Fibroblast of lung (primary cell): ENCODE measurements around the gene ZNF750. TPM values are rescaled to one million over a fixed set of nuclear protein-coding genes. Genes with fewer than 3 reads are reported as not detected.

Experiments used
- DNase-seq, 2 donors: peaks; one replicate each; pipeline versions ENCODE4 v3.0.0 to v3.0.0-alpha.2; 2010; ENCODE audit warnings: low read depth in 2 of 2
- H2AFZ ChIP-seq: 2 replicates; pipeline ENCODE4 v1.5.1; 2012; ENCODE audit warnings: low read length, control low read depth, inconsistent platforms
- H3K27ac ChIP-seq: 2 replicates; pipeline ENCODE4 v1.5.1; 2011; ENCODE audit warnings: low read length, control low read depth; ENCODE audit not compliant: insufficient read depth
- H3K27me3 ChIP-seq: 2 replicates; pipeline ENCODE4 v1.5.1; 2011; ENCODE audit warnings: mild to moderate bottlenecking, low read length; ENCODE audit not compliant: control insufficient read depth, insufficient read depth
- H3K36me3 ChIP-seq: 2 replicates; pipeline ENCODE4 v1.5.1; 2011; ENCODE audit warnings: low read length; ENCODE audit not compliant: control insufficient read depth, insufficient read depth
- H3K4me1 ChIP-seq: 2 replicates; pipeline ENCODE4 v1.5.1; 2011; ENCODE audit warnings: low read length; ENCODE audit not compliant: control insufficient read depth, insufficient read depth; ENCODE audit errors: extremely low read depth
- H3K4me2 ChIP-seq: 2 replicates; pipeline ENCODE4 v1.5.1; 2011; ENCODE audit warnings: low read length, control low read depth; ENCODE audit not compliant: insufficient read depth; ENCODE audit errors: extremely low read depth
- H3K4me3 ChIP-seq, 4 experiments: fragments of 200-600 bp in 1 of 4; sonication (generic) in 1 of 4; replicated peaks in 1 of 4; 2 replicates each; pipeline ENCODE4 v1.5.1; 2011 to 2016; ENCODE audit warnings: low read length in 4 of 4, low read depth in 3 of 4, mild to moderate bottlenecking in 3 of 4, control low read depth in 2 of 4, inconsistent platforms in 1 of 4, mixed read lengths in 1 of 4; ENCODE audit not compliant: insufficient read depth in 1 of 4; ENCODE audit errors: control extremely low read depth in 1 of 4
- H3K79me2 ChIP-seq: 2 replicates; pipeline ENCODE4 v1.5.1; 2012; ENCODE audit warnings: mild to moderate bottlenecking, low read length, inconsistent platforms; ENCODE audit not compliant: control insufficient read depth, insufficient read depth
- H3K9ac ChIP-seq: 2 replicates; pipeline ENCODE4 v1.5.1; 2011; ENCODE audit warnings: mild to moderate bottlenecking, low read length, control low read depth; ENCODE audit not compliant: insufficient read depth
- H3K9me3 ChIP-seq: 2 replicates; pipeline ENCODE4 v1.5.1; 2012; ENCODE audit warnings: low read depth, low read length; ENCODE audit not compliant: control insufficient read depth, insufficient read depth
- H4K20me1 ChIP-seq: 2 replicates; pipeline ENCODE4 v1.5.1; 2011; ENCODE audit warnings: low read length; ENCODE audit not compliant: control insufficient read depth, insufficient read depth; ENCODE audit errors: extremely low read depth
- CTCF ChIP-seq, 2 donors: IDR thresholded peaks in 1 of 2; conservative IDR thresholded peaks in 1 of 2; 1 replicate in 1 of 2; 2 replicates in 1 of 2; pipeline ENCODE4 v1.5.1; 2011 to 2012; ENCODE audit warnings: low read length in 2 of 2, control low read depth in 1 of 2, inconsistent platforms in 1 of 2, low read depth in 1 of 2, mild to moderate bottlenecking in 1 of 2
- EZH2 ChIP-seq: IDR thresholded peaks from 2 replicates; pipeline ENCODE4 v1.5.1; 2012; ENCODE audit warnings: low read length, control low read depth, mild to moderate bottlenecking; ENCODE audit errors: missing control alignments
- polyA plus RNA-seq, 2 donors: library from polyadenylated mRNA; depleted of rRNA in 1 of 2; stranded (reverse) in 1 of 2; unstranded in 1 of 2; fragments of >200 nt; gene quantifications; 2 replicates each; pipeline ENCODE4 v1.2.1, GENCODE V29; 2011 to 2012; ENCODE audit warnings: missing spikeins in 1 of 2
- total RNA-seq: library from RNA; depleted of rRNA; stranded (reverse); fragments of >200 nt; gene quantifications from 2 replicates; pipeline ENCODE4 v1.2.1, GENCODE V29; 2014

The ZNF750 gene
- total and polyA plus RNA-seq, 2 donors (not counting 1 experiment from before 2014, with no cell fraction given) = not detected

GRCh38 chr17:82858376-82859126, 18.7 kb upstream of the ZNF750 start:
- no peaks in the 10 kb centered on the region for H4K20me1 ChIP-seq
- peaks cover 7% of the 10 kb centered on the region for H3K4me1 ChIP-seq
- H3K9ac ChIP-seq = no peak overlapping the region
- no peaks in the 10 kb centered on the region for H3K9me3 ChIP-seq
- TF ChIP-seq EZH2 = no peak
- no peak for TF ChIP-seq CTCF (conservative IDR thresholded peaks at IDR 0.05 in 1 of 2, IDR thresholded peaks at IDR 0.05 in 1 of 2; ENCODE audit: low read depth in 1 of 2, low read length in 2 of 2)
- H3K36me3 ChIP-seq = no peaks in the 10 kb centered on the region
- H2AFZ ChIP-seq = no peak overlapping the region
- no peak overlapping the region for H3K4me3 ChIP-seq
- no peak overlapping the region for H3K4me2 ChIP-seq
- no peak overlapping the region for H3K27ac ChIP-seq
- H3K27me3 ChIP-seq = no peaks in the 10 kb centered on the region
- no peaks in the 10 kb centered on the region for H3K79me2 ChIP-seq
- no peak for DNase-seq

DNA sequence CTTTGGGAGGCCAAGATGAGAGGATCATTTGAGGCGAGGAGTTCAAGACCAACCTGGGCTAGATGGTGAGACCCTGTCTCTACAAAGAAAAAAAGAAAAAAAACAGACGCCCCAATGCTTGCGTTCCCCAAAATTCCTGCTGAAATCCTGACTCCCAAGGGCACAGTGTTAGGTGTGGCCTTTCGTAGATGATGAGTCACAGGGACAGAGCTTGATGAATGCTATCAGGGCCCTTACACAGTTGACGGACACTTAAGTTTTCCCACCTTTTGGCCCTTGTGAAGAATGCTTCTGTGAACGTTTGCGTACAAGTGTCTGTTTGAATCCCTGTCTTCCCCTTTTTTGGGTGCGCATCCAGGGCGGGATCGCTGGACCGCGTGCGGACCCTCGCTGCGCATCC, 16.5 kb upstream of the ZNF750 start:
- Histone ChIP-seq H3K36me3 (no peaks in the 10 kb centered on the region), H3K4me1 (peaks cover 7% of the 10 kb centered on the region), H3K79me2 (no peaks in the 10 kb centered on the region)

DNA sequence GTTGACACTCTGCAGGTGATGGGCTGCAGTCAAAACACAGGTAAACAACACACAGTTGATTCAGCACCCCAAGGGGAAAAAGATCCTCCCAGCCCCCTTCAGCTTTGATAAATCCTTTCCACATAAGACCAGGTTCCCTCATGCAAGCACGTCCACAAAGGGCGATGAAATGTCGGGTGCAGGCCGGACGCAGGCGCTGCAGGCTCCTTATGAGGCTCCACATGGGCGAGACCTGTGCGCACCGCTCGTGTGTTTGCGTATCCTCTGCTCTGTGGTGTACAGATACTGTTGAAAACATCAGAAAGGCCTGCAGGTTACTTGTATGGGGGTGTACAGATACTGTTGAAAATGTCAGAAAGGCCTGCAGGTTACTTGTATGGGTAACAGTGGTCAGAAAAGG, 14.4 kb upstream of the ZNF750 start:
- no peak for TF ChIP-seq EZH2
- no peak for TF ChIP-seq CTCF (conservative IDR thresholded peaks at IDR 0.05 in 1 of 2, IDR thresholded peaks at IDR 0.05 in 1 of 2; ENCODE audit: low read depth in 1 of 2, low read length in 2 of 2)
- Histone ChIP-seq H3K36me3 (no peaks in the 10 kb centered on the region), H3K27me3 (no peaks in the 10 kb centered on the region), H3K27ac (no peak overlapping the region), H2AFZ (no peak overlapping the region), H3K4me1 (no peaks in the 10 kb centered on the region), H3K4me2 (no peak overlapping the region), H4K20me1 (no peaks in the 10 kb centered on the region), H3K9me3 (no peaks in the 10 kb centered on the region), H3K4me3 (no peak overlapping the region), H3K9ac (no peak overlapping the region), H3K79me2 (no peaks in the 10 kb centered on the region)
- no peak for DNase-seq

More for the DNA sequence above, 16.5 kb upstream of the ZNF750 start:
- no peaks in the 10 kb centered on the region for H3K9me3 ChIP-seq
- H3K27ac ChIP-seq = no peak overlapping the region
- no peaks in the 10 kb centered on the region for H3K27me3 ChIP-seq
- no peak overlapping the region for H3K9ac ChIP-seq
- H3K4me2 ChIP-seq = no peak overlapping the region
- H2AFZ ChIP-seq = no peak overlapping the region
- no peaks in the 10 kb centered on the region for H4K20me1 ChIP-seq
- TF ChIP-seq CTCF (conservative IDR thresholded peaks at IDR 0.05 in 1 of 2, IDR thresholded peaks at IDR 0.05 in 1 of 2; ENCODE audit: low read depth in 1 of 2, low read length in 2 of 2) (no peak), EZH2 (no peak)
- no peak for DNase-seq
- no peak overlapping the region for H3K4me3 ChIP-seq
